IMR-90 (cell line): ENCODE measurements around the gene SNRPD3. TPM values are rescaled to one million over a fixed set of nuclear protein-coding genes. Genes with fewer than 3 reads are reported as not detected.

Experiments used
- ATAC-seq: fragments of 200-7000 bp; cut with Tn5 transposase; 2 replicates; pipeline ENCODE4 v1.9.1; 2020; ENCODE audit warnings: low read depth, mild to moderate bottlenecking, moderate library complexity
- BruUV-seq: library from RNA; stranded (reverse); fragments of 400-500 nt; replicated peaks from 2 replicates; lab custom pipeline; 2021; lab: Mats Ljungman, UMichigan
- CTCF ChIA-PET: fragments of 300-600 bp; formaldehyde crosslinking; extraction: SDS; loops from one replicate; lab custom pipeline; 2021; ENCODE audit warnings: antibody characterized with exemption; lab: Yijun Ruan, JAX
- POLR2A ChIA-PET: fragments of 300-600 bp; sonication (Branson Sonifier 250); formaldehyde crosslinking; loops from one replicate; lab custom pipeline; 2022; ENCODE audit warnings: antibody characterized with exemption; ENCODE audit not compliant: unreplicated experiment; lab: Charles Lee
- DNase-seq: peaks from one replicate; pipeline ENCODE4 v3.0.0; 2013
- H2AFZ ChIP-seq: replicated peaks from 2 replicates; pipeline ENCODE3; 2013; ENCODE audit warnings: low read length, mild to moderate bottlenecking; ENCODE audit not compliant: poor library complexity
- H2AK5ac ChIP-seq: 2 replicates; pipeline ENCODE4 v1.6.1; 2013; ENCODE audit warnings: low read depth, low read length, inconsistent platforms
- H2AK9ac ChIP-seq: replicated peaks from 2 replicates; pipeline ENCODE3; 2013; ENCODE audit warnings: mild to moderate bottlenecking, low read depth, low read length, moderate library complexity; ENCODE audit not compliant: poor library complexity
- H2BK120ac ChIP-seq: 2 replicates; pipeline ENCODE4 v1.6.1; 2013; ENCODE audit warnings: low read depth, low read length, inconsistent platforms
- H2BK15ac ChIP-seq: 3 replicates; pipeline ENCODE4 v1.6.1; 2013; ENCODE audit warnings: low read depth, low read length, inconsistent platforms
- H2BK20ac ChIP-seq: 2 replicates; pipeline ENCODE4 v1.6.1; 2013; ENCODE audit warnings: low read depth, mild to moderate bottlenecking, inconsistent platforms, low read length, moderate library complexity
- H2BK5ac ChIP-seq: 2 replicates; pipeline ENCODE4 v1.6.1; 2013; ENCODE audit warnings: mild to moderate bottlenecking, low read depth, low read length, inconsistent platforms; ENCODE audit not compliant: poor library complexity, severe bottlenecking
- H3K14ac ChIP-seq: replicated peaks from 2 replicates; pipeline ENCODE4 v1.6.1; 2013; ENCODE audit warnings: low read depth, low read length, inconsistent platforms
- H3K18ac ChIP-seq: 2 replicates; pipeline ENCODE4 v1.6.1; 2013; ENCODE audit warnings: low read depth, low read length, control low read depth
- H3K23ac ChIP-seq: 2 replicates; pipeline ENCODE4 v1.6.1; 2013; ENCODE audit warnings: low read depth, low read length, inconsistent platforms
- H3K27ac ChIP-seq: 2 replicates; pipeline ENCODE4 v1.5.1; 2013; ENCODE audit warnings: mild to moderate bottlenecking, control low read depth, low read length; ENCODE audit not compliant: insufficient read depth
- H3K27me3 ChIP-seq: 2 replicates; pipeline ENCODE4 v1.6.1; 2013; ENCODE audit warnings: low read length; ENCODE audit not compliant: control insufficient read depth, insufficient read depth
- H3K36me3 ChIP-seq: 2 replicates; pipeline ENCODE4 v1.6.1; 2013; ENCODE audit warnings: low read length, mixed read lengths; ENCODE audit not compliant: control insufficient read depth, insufficient read depth
- H3K4ac ChIP-seq: 2 replicates; pipeline ENCODE4 v1.6.1; 2013; ENCODE audit warnings: low read depth, low read length, inconsistent platforms
- H3K4me1 ChIP-seq: 2 replicates; pipeline ENCODE4 v1.6.1; 2013; ENCODE audit warnings: low read length, mixed read lengths; ENCODE audit not compliant: control insufficient read depth, insufficient read depth
- H3K4me2 ChIP-seq: 2 replicates; pipeline ENCODE4 v1.6.1; 2013; ENCODE audit warnings: low read depth, mild to moderate bottlenecking, control low read depth, low read length, moderate library complexity
- H3K4me3 ChIP-seq: 2 replicates; pipeline ENCODE4 v1.5.1; 2013; ENCODE audit warnings: low read depth, mild to moderate bottlenecking, control low read depth, low read length, moderate library complexity; ENCODE audit not compliant: insufficient read depth
- H3K56ac ChIP-seq: 2 replicates; pipeline ENCODE4 v1.6.1; 2013; ENCODE audit warnings: low read length, inconsistent platforms; ENCODE audit not compliant: insufficient read depth; ENCODE audit errors: extremely low read depth
- H3K79me1 ChIP-seq, 2 experiments: 2 replicates each; pipeline ENCODE4 v1.6.1; 2013; ENCODE audit warnings: low read length in 2 of 2, inconsistent platforms in 1 of 2, low read depth in 1 of 2
- H3K9ac ChIP-seq: 2 replicates; pipeline ENCODE4 v1.6.1; 2013; ENCODE audit warnings: low read depth, low read length, control low read depth
- H3K9me1 ChIP-seq: 2 replicates; pipeline ENCODE4 v1.6.1; 2013; ENCODE audit warnings: low read length, inconsistent platforms; ENCODE audit not compliant: insufficient read depth
- H3K9me3 ChIP-seq: 2 replicates; pipeline ENCODE4 v1.6.1; 2013; ENCODE audit warnings: low read length; ENCODE audit not compliant: control insufficient read depth, insufficient read depth
- H4K20me1 ChIP-seq: 2 replicates; pipeline ENCODE4 v1.6.1; 2013; ENCODE audit warnings: low read length, inconsistent platforms; ENCODE audit not compliant: insufficient read depth
- H4K5ac ChIP-seq: 2 replicates; pipeline ENCODE4 v1.6.1; 2013; ENCODE audit warnings: mild to moderate bottlenecking, low read depth, low read length, control low read depth
- H4K8ac ChIP-seq, 2 experiments: 2 replicates each; pipeline ENCODE4 v1.6.1; 2013; ENCODE audit warnings: low read depth in 2 of 2, low read length in 2 of 2, control low read depth in 1 of 2, inconsistent platforms in 1 of 2
- H4K91ac ChIP-seq: 2 replicates; pipeline ENCODE4 v1.6.1; 2013; ENCODE audit warnings: low read depth, low read length, inconsistent platforms; ENCODE audit not compliant: insufficient read depth
- CEBPB ChIP-seq: IDR thresholded peaks from 2 replicates; pipeline ENCODE4 v1.6.1; 2012; ENCODE audit warnings: low read depth, low read length, improper control_type of control experiment
- CHD1 ChIP-seq: IDR thresholded peaks from 2 replicates; pipeline ENCODE4 v1.6.1; 2012; ENCODE audit warnings: low read depth, low read length, improper control_type of control experiment
- ELK1 ChIP-seq: fragments of 150-350 bp; IDR thresholded peaks from 2 replicates; pipeline ENCODE4 v1.6.1; 2016; ENCODE audit warnings: low read depth, mild to moderate bottlenecking, low read length, moderate library complexity, borderline replicate concordance
- FOS ChIP-seq: fragments of 150-350 bp; IDR thresholded peaks from 2 replicates; pipeline ENCODE4 v1.6.1; 2016; ENCODE audit warnings: low read depth, low read length
- MAFK ChIP-seq: IDR thresholded peaks from 2 replicates; pipeline ENCODE4 v1.6.1; 2012; ENCODE audit warnings: low read depth, low read length, improper control_type of control experiment
- MAZ ChIP-seq: IDR thresholded peaks from 2 replicates; pipeline ENCODE4 v1.6.1; 2012; ENCODE audit warnings: low read depth, mild to moderate bottlenecking, low read length, improper control_type of control experiment, moderate library complexity, borderline replicate concordance
- MXI1 ChIP-seq: IDR thresholded peaks from 2 replicates; pipeline ENCODE4 v1.6.1; 2012; ENCODE audit warnings: low read depth, mild to moderate bottlenecking, low read length, moderate library complexity, borderline replicate concordance
- RAD21 ChIP-seq: IDR thresholded peaks from 2 replicates; pipeline ENCODE4 v1.6.1; 2012; ENCODE audit warnings: low read length, improper control_type of control experiment
- SMC3 ChIP-seq: fragments of 150-350 bp; IDR thresholded peaks from 2 replicates; pipeline ENCODE4 v1.6.1; 2016; ENCODE audit warnings: low read depth, mild to moderate bottlenecking, antibody characterized with exemption, low read length, moderate library complexity
- WGBS, 2 experiments: methylation state at CpG; one replicate each; pipeline versions ENCODE4 v1.1.5 to v1.1.7; 2013; ENCODE audit warnings: missing lambda C conversion rate in 2 of 2; ENCODE audit not compliant: insufficient read length in 1 of 2; ENCODE audit errors: extremely low coverage in 2 of 2; 5-methylcytosine and 5-hydroxymethylcytosine counted together
- dilution Hi-C: fragments of 300-500 bp; cut with HindIII; formaldehyde crosslinking; loops from one replicate; pipeline ENCODE4 v1.14.3; 2018; ENCODE audit warnings: low sequenced_read_pairs; ENCODE audit not compliant: unreplicated experiment
- in situ Hi-C: fragments of 300-500 bp; cut with MboI; formaldehyde crosslinking; loops from 3 replicates; pipeline ENCODE4 v1.14.3; 2019; ENCODE audit warnings: low sequenced_read_pairs, inconsistent platforms, mixed read lengths
- intact Hi-C: fragments of 100-400 bp; cut with micrococcal nuclease; formaldehyde crosslinking; loops from 2 replicates; pipeline ENCODE4 v1.10.0; 2022
- polyA plus RNA-seq, 3 experiments: library from polyadenylated mRNA; depleted of rRNA; stranded (reverse); fragments of >200 nt; gene quantifications; 2 replicates each; pipeline ENCODE4 v1.2.3, GENCODE V29; 2012; ENCODE audit warnings: low replicate concordance in 1 of 3
- total RNA-seq: library from RNA; depleted of rRNA; stranded (reverse); fragments of >200 nt; gene quantifications from 2 replicates; pipeline ENCODE4 v1.2.3, GENCODE V29; 2012
- TF ChIP-seq, protein P1 (sequence below): fragments of 150-350 bp; IDR thresholded peaks from 2 replicates; pipeline ENCODE4 v1.6.1; 2017; ENCODE audit warnings: mild to moderate bottlenecking, antibody characterized with exemption, low read length, low read depth
- TF ChIP-seq, protein P2 (sequence below): conservative IDR thresholded peaks from 2 replicates; pipeline ENCODE4 v1.5.1; 2012; ENCODE audit warnings: mild to moderate bottlenecking, low read depth, low read length, improper control_type of control experiment

Gene SNRPD3
- total and polyA plus RNA-seq, 2 of the 4 experiments (the other 2 are of a cell fraction), result 158 to 283 TPM

- no peak for DNase-seq
- no peak overlapping the region for H3K9ac ChIP-seq
- H2AK5ac ChIP-seq, result no peak overlapping the region
- no peak overlapping the region for H3K4me2 ChIP-seq
- H3K9me3 ChIP-seq, result no peaks in the 10 kb centered on the region
- H4K91ac ChIP-seq, result no peak overlapping the region
- BruUV-seq, result no TSS peak
- no peak for ATAC-seq
- no peaks in the 10 kb centered on the region for H3K27me3 ChIP-seq
- peaks cover 12% of the 10 kb centered on the region; the same call in 1 of the 2 replicates for H3K4me1 ChIP-seq
- H4K8ac ChIP-seq, result no peak overlapping the region
- POLR2A ChIA-PET, result no interaction called here
- 85% methylated on average over 2 of the region's 5 CpGs; no CpG with 5 or more reads in 1 of the 2 experiments for WGBS, 2 experiments
- no peak overlapping the region for H2BK20ac ChIP-seq
- H3K27ac ChIP-seq, result no peak overlapping the region
- H2BK5ac ChIP-seq, result no peak overlapping the region
- H2BK15ac ChIP-seq, result no peak overlapping the region
- CTCF ChIA-PET, result interaction anchor here (0.6 kb wide), 1 partner anchor 839 kb away, joined by 3 read pairs; no protein-coding TSS in a partner anchor
- H3K4ac ChIP-seq, result no peak overlapping the region
- no peak overlapping the region for H3K4me3 ChIP-seq
- intact Hi-C loops (no loop called here), in situ Hi-C loops (no loop called here), dilution Hi-C loops (no loop called here)
- H3K9me1 ChIP-seq, result peaks cover 14% of the 10 kb centered on the region
- H4K20me1 ChIP-seq, result no peaks in the 10 kb centered on the region
- peaks cover 0 to 6% of the 10 kb centered on the region in 2 experiments; a peak in 2 of 4 replicates for H3K79me1 ChIP-seq
- no peak overlapping the region for H3K14ac ChIP-seq
- H3K36me3 ChIP-seq, result peaks cover 27% of the 10 kb centered on the region; the same call in 1 of the 2 replicates
- no peak overlapping the region for H3K56ac ChIP-seq
- no peak overlapping the region for H4K5ac ChIP-seq
- TF ChIP-seq RAD21, result no peak
- TF ChIP-seq CHD1, result no peak
- TF ChIP-seq MAZ, result no peak
- no peak for TF ChIP-seq MAFK
- TF ChIP-seq MXI1, result no peak
- TF ChIP-seq, protein P1, sequence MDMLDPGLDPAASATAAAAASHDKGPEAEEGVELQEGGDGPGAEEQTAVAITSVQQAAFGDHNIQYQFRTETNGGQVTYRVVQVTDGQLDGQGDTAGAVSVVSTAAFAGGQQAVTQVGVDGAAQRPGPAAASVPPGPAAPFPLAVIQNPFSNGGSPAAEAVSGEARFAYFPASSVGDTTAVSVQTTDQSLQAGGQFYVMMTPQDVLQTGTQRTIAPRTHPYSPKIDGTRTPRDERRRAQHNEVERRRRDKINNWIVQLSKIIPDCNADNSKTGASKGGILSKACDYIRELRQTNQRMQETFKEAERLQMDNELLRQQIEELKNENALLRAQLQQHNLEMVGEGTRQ, result no peak
- TF ChIP-seq, protein P2, sequence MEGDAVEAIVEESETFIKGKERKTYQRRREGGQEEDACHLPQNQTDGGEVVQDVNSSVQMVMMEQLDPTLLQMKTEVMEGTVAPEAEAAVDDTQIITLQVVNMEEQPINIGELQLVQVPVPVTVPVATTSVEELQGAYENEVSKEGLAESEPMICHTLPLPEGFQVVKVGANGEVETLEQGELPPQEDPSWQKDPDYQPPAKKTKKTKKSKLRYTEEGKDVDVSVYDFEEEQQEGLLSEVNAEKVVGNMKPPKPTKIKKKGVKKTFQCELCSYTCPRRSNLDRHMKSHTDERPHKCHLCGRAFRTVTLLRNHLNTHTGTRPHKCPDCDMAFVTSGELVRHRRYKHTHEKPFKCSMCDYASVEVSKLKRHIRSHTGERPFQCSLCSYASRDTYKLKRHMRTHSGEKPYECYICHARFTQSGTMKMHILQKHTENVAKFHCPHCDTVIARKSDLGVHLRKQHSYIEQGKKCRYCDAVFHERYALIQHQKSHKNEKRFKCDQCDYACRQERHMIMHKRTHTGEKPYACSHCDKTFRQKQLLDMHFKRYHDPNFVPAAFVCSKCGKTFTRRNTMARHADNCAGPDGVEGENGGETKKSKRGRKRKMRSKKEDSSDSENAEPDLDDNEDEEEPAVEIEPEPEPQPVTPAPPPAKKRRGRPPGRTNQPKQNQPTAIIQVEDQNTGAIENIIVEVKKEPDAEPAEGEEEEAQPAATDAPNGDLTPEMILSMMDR, result no peak
- TF ChIP-seq SMC3, result no peak
- TF ChIP-seq CEBPB, result no peak
- TF ChIP-seq FOS, result no peak
- no peak for TF ChIP-seq ELK1
- H3K18ac ChIP-seq, result no peak overlapping the region
- no peak overlapping the region for H2BK120ac ChIP-seq
- no peak overlapping the region for H3K23ac ChIP-seq
- H2AFZ ChIP-seq, result no peak overlapping the region
- H2AK9ac ChIP-seq, result no peak overlapping the region
Observed at GRCh38 chr22:24587251-24587650, 31.5 kb downstream of the SNRPD3 start.
